ENCODE results near the gene SLC35F4.
"Not testable (repeated sequence)": the region's sequence is repeated elsewhere in the genome, so short reads cannot be mapped to it uniquely, and the experiment has no call there.

Gene SLC35F4

GRCh38 chr14:57809808-57810207 lies 56.1 kb downstream of the SLC35F4 start:
- DNase-seq (ENCODE audit: low spot score) (no peak), FAIRE-seq (no peak)

GRCh38 chr14:57797160-57797559 lies 68.7 kb downstream of the SLC35F4 start:
- DNase-seq (ENCODE audit: low spot score) (no peak), FAIRE-seq (no peak)

- DNase-seq (ENCODE audit: low spot score) (no peak), FAIRE-seq (no peak)
These were observed 69.3 kb downstream of the SLC35F4 start for GRCh38 chr14:57796556-57796955.

GRCh38 chr14:57785058-57785457 lies 80.8 kb downstream of the SLC35F4 start:
- DNase-seq (ENCODE audit: low spot score) (no peak), FAIRE-seq (no peak)

GRCh38 chr14:57771801-57772200 lies 94.1 kb downstream of the SLC35F4 start:
- DNase-seq (ENCODE audit: low spot score), result no peak
- FAIRE-seq, result no peak

GRCh38 chr14:57769863-57770523 lies 95.9 kb downstream of the SLC35F4 start:
- FAIRE-seq, result no peak
- DNase-seq (ENCODE audit: low spot score), result no peak

- DNase-seq (ENCODE audit: low spot score), result no peak
- no peak for FAIRE-seq
These were observed 104.1 kb downstream of the SLC35F4 start for GRCh38 chr14:57761800-57762199.

GRCh38 chr14:57760896-57761295 lies 105.0 kb downstream of the SLC35F4 start:
- no peak for DNase-seq (ENCODE audit: low spot score)
- no peak for FAIRE-seq

- FAIRE-seq (no peak), DNase-seq (ENCODE audit: low spot score) (no peak)
These were observed 110.8 kb downstream of the SLC35F4 start for GRCh38 chr14:57755018-57755521.

- FAIRE-seq (no peak), DNase-seq (ENCODE audit: low spot score) (no peak)
These were observed 111.4 kb downstream of the SLC35F4 start for GRCh38 chr14:57754527-57754926.

GRCh38 chr14:57753821-57754220 lies 112.1 kb downstream of the SLC35F4 start:
- DNase-seq (ENCODE audit: low spot score), result no peak
- FAIRE-seq, result no peak

- not testable (repeated sequence) for FAIRE-seq
These were observed 113.7 kb downstream of the SLC35F4 start for GRCh38 chr14:57752142-57752695.

GRCh38 chr14:57751400-57751799 lies 114.5 kb downstream of the SLC35F4 start:
- DNase-seq (ENCODE audit: low spot score) (no peak), FAIRE-seq (no peak)

More at GRCh38 chr14:57752142-57752695, 113.7 kb downstream of the SLC35F4 start:
- not testable (repeated sequence) for DNase-seq (ENCODE audit: low spot score)

- DNase-seq (ENCODE audit: low spot score) (peak; percentile 8), FAIRE-seq (no peak)
These were observed 116.6 kb downstream of the SLC35F4 start for GRCh38 chr14:57749267-57749666.

- DNase-seq (ENCODE audit: low spot score), result no peak
- FAIRE-seq, result no peak
These were observed 117.6 kb downstream of the SLC35F4 start for GRCh38 chr14:57748279-57748678.

- DNase-seq (ENCODE audit: low spot score) (peak; percentile 9), FAIRE-seq (peak; percentile 24)
These were observed 118.9 kb downstream of the SLC35F4 start for GRCh38 chr14:57747036-57747435.

- no peak for FAIRE-seq
- DNase-seq (ENCODE audit: low spot score), result no peak
These were observed 119.3 kb downstream of the SLC35F4 start for GRCh38 chr14:57746563-57746962.

GRCh38 chr14:57739516-57739915 lies 126.4 kb downstream of the SLC35F4 start:
- FAIRE-seq (no peak), DNase-seq (ENCODE audit: low spot score) (no peak)

- FAIRE-seq (no peak), DNase-seq (ENCODE audit: low spot score) (no peak)
These were observed 128.3 kb downstream of the SLC35F4 start for GRCh38 chr14:57737598-57737997.

- no peak for FAIRE-seq
These were observed 129.5 kb downstream of the SLC35F4 start for GRCh38 chr14:57736391-57736790.

GRCh38 chr14:57735276-57735675 lies 130.6 kb downstream of the SLC35F4 start:
- no peak for DNase-seq (ENCODE audit: low spot score)
- no peak for FAIRE-seq

More at GRCh38 chr14:57736391-57736790, 129.5 kb downstream of the SLC35F4 start:
- DNase-seq (ENCODE audit: low spot score), result no peak

GRCh38 chr14:57732463-57733285 lies 133.2 kb downstream of the SLC35F4 start:
- DNase-seq (ENCODE audit: low spot score) (no peak), FAIRE-seq (no peak)
